Kidney tubule cell (primary cell): ENCODE measurements around the gene MAP3K8.
"Not testable (repeated sequence)": the region's sequence is repeated elsewhere in the genome, so short reads cannot be mapped to it uniquely, and the experiment has no call there.

Source experiments
- DNase-seq: peaks from one replicate; pipeline ENCODE4 v3.0.0-alpha.2; 2018; ENCODE audit warnings: low spot score

Gene MAP3K8

DNA sequence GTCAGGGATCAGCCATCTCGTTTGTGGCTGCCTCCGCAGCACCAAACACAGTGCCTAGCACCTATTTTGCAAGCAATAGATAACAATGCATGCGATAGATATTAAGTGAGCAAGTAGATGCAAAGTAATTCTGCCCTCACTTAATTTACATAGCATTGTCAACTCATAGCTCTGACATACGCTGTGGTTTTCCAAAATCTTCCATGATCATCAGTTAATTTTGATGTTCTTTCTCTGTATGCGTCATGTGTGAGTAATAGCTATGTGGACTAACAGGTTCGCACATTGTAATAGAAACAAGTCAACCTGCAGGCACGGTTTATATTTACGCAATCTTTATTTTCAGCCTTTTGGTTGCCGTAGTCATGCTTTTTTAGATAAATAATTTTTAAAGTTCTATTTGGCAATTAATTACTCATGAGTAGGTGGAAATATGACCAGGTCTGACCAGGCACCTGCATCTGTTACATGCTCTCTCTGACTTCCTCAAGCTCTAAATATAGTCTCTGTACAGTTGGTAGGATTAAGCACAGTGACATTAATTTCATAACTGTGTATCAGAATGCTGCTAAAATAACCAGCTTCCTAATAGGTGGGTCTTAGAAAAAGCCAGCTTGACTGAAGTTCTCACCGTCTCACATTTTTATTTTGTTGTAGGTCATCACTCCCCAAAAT lies 13.3 kb downstream of the MAP3K8 start:
- peak; percentile 17 for DNase-seq

DNA sequence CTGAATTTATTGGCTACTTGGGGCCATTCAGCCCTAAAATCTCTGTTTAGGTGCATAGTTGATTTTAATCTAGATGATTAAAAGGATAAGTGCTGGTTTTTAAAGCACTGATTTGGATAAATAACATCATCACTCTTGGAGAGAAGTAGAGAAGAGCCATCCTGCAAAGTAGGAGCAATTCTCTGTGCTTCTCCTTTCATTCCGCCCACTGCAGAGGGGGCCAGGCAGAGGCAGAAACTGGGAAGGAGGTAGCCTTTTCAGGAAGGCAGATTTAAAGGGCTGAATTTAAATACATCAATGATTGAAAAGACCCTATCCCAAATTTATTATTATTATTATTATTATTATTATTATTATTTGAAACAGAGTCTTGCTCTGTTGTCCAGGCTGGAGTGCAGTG lies 14.1 kb downstream of the MAP3K8 start:
- DNase-seq = no peak

DNA sequence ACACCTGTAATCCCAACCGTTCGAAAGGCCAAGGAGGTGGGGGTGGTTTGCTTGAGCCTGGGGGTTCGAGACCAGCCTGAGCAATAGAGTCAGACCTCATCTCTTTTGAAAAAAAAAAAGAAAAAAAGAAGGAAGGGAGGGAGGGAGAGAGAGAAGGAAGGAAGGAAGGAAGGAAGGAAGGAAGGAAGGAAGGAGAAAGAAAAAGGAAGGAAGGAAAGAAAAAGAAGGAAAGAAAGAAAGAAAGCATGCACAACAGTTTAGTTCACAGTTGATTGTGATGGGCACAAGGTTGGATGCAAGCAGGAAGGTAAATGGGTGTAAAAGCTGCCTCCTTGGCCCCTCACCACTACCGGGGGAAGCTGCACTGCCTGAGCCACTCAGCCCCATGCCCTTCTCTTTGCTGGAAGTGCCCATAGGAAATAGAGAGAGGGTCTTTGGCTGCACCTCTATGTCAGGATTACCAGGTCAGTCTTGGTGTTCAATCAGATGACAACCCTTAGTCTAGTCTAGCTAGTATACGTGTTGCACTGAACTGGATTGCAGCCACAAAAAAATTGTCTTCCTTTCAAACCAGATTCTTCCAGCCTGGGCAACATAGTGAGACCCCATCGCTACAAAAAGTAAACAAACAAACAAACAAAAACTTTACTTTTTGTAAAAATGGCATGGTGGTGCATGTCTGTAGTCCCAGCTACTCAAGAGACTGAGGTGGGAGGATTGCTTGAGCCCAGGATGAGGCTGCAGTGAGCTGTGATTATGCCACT lies 20.0 kb downstream of the MAP3K8 start:
- no peak for DNase-seq

DNA sequence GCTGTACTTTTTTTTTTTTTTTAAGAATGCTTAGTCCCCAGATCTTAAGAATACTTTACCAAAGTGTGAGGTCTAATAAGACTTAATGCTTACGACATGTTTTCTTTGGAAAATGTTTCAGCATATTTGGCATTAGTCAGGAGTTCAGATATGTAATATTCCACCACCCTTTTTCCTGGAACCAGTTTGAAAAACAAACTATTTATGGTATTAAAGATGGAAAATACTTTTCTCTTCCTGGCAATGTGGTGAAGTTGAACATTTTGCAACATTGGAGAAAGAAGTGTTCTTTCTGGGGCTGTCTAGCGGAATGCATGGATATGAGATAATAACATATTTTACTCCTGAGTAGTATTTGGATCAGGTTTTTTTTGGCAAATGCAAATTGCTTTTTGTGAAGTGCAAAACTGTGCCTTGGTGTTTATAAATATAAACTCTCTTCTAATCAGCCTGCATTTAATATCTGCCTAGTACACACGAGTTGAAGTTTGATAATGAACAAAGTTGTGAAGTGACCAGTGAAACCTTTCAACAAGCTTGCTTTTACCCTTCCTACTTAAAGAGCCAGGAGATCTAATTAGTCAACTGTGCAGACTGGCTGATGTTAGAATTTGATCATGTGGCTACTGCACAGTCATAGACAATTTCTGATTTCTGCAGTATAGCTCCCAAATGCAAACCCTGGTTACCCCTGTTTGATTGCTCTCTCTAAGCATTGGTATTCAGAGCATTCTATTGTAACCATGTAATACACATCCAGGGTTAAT lies 20.9 kb downstream of the MAP3K8 start:
- DNase-seq = no peak

DNA sequence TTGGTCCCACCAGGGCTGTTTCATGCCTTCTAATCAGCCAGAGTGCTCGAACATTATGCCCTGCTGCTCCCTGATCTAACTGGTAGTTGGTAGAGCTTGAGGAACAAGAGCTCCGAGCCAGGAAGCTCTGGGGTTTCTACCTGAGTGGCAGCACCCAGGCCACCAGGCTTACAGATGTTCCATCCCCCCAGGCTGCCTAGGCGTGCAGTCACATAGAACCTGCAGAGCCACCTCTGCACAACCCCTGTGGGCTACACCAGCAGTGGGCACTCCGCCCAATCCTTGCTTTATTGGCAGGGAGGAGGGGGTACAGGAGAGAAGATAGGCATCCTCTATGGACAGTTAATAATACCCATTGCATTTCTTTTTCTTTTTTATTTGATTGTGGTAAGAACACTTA lies 21.8 kb downstream of the MAP3K8 start:
- DNase-seq = no peak

DNA sequence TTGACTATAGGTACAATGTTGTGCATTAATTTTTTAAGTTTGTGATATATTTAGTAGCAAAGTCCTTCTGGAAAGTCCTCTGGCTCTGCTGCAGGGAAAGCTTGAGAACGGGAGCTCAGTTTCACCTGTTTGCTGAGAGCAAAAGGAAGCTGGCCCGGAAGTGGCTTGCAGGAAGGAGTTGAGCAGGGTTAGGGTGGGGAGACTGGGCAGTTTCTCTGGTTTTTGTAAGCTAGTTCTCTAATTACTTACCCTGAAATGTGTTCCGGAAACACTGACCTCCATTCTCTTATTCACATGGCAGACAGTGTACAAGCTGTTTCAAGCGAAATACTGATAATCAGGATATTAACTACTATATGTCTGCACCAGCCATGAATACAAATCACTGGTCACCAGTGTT lies 22.3 kb downstream of the MAP3K8 start:
- DNase-seq = no peak

DNA sequence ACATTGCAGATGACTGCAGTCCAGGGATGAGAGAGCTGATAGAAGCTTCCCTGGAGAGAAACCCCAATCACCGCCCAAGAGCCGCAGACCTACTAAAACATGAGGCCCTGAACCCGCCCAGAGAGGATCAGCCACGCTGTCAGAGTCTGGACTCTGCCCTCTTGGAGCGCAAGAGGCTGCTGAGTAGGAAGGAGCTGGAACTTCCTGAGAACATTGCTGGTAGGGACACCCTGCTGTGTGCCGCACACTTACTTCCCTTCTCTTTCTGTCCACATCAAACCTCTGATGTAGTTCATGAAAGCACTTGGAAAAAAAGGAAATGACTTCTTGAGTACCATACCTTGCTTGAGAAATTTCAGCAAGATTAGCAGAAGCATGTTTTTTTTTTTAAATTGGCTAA lies 25.3 kb downstream of the MAP3K8 start:
- DNase-seq = no peak

DNA sequence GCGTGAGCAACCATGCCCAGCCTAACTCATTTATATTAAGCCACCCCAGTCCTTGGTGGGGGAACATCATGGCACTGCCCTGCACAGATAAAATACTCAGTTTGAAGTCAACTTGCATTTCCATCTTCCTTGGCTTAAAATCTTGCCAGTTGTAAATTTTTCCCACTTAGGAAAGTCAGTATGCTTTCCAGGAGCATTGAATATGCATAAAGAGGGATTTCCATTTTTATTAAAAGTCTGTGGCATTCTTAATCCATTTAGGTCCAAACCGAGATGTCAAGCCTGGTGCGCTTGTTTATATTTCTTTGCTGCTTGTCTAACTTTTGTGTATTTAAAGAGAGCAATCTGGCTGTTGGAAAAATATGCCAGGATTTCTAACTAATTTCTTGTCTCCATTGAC lies 26.1 kb downstream of the MAP3K8 start:
- no peak for DNase-seq

DNA sequence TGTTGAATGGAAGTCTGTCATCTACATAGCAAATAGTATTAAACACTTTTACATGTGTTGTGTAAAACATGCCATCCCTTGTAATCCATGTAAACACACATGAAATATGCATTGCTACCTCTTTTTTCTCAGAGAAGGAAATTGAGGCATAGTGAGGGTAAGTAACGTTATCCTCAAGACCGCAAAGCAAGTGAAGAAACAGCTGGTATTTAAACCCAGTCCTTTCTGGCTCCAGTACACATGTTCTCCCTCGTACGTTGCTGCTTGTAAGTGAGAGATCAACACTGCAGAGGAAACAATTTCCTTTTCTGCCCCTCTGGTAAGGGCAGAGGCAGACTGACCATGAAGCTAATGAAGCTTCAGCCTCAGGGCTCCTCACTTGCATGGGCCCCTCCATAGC lies 28.5 kb downstream of the MAP3K8 start:
- no peak for DNase-seq

DNA sequence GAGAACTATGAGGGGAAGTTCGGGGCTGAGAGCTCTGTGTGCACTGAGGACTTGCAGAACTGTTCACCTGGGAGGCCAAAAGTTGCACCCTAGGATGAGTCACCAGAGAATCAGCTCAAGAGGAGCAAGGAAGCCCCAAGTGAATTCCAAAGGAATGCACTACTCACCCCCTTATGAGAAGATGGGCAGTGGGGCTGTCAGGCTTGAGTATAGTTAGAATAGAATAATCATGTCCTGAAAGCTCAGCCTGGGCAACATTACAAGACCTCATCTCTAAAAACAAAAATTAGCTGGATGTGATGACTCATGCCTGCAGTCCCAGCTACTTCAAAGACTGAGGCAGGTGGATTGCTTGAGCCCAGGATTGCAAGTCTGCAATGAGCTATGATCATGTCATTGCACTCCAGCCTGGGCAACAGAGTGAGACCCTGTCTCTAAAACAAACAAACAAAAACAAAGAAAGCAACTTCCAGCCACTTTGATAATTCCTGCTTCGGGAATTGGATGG lies 30.0 kb downstream of the MAP3K8 start:
- peak; percentile 71 for DNase-seq

DNA sequence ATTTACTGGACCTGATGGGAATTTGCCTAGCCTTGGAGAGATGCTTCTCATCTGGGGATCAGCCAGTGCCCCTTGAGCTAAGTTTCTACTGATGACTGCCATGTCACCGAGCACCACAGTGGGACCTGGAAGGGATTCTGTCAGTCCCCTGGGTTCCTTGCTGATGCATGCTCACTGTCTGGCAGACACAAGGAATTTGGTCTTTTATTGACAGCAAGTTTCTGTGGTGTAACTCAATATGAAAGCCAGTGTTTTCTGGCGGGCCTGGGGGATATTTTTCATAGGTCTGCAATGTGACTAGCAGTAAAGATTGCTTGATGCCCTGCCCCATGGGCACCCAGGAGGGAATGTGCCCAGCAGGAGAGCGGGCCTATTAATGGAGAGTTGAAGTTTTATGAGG lies 30.7 kb downstream of the MAP3K8 start:
- DNase-seq = no peak

DNA sequence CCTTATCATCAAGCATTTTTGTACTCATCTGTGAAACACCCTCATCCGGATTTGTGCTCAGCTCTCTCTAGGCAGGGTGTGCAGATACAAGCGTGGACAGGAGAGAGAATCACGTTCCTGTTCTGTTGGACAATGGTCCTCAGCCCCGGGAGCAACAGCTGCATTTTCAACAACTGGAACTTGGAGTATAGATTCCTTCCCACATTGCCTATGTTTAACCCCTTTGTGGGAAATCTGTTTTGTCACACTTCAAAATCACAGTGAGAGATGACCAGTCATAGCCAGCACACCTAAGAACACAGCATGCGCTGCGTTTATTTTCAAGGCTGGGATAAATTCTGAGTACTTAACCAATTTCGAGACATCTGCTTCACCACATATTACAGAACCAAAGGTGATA lies 32.5 kb downstream of the MAP3K8 start:
- no peak for DNase-seq

DNA sequence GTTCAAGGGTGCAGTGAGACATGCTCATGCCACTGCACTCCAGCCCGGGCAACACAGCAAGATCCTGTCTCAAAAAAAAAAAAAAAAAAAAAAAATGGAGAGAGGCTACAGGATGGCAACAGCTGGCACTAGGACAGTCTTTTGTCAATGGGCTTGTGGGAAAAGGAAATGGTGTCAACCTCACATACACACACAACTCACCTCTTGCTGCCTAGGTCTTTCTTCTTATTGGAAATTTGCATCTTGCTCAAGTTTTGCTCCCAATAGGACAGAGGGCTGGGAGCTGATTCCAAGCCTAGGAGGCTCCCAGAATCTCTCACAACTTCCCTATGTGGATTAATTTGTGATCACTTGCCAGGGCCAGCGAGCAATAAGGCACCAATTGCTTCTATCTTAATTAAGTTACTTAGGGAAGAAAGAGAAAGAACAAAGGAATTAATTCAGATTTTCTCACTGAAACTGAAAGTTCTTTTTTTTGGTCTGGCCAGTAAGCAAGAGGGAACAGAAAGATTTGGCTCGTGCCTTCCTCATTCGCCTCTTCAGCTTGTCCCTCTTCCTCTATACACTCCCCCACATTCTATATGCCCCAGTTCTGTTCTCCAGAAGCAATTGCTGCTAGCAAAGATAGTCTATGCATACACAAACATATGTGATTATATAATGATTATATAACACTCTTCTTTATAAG lies 33.8 kb downstream of the MAP3K8 start:
- DNase-seq = no peak

DNA sequence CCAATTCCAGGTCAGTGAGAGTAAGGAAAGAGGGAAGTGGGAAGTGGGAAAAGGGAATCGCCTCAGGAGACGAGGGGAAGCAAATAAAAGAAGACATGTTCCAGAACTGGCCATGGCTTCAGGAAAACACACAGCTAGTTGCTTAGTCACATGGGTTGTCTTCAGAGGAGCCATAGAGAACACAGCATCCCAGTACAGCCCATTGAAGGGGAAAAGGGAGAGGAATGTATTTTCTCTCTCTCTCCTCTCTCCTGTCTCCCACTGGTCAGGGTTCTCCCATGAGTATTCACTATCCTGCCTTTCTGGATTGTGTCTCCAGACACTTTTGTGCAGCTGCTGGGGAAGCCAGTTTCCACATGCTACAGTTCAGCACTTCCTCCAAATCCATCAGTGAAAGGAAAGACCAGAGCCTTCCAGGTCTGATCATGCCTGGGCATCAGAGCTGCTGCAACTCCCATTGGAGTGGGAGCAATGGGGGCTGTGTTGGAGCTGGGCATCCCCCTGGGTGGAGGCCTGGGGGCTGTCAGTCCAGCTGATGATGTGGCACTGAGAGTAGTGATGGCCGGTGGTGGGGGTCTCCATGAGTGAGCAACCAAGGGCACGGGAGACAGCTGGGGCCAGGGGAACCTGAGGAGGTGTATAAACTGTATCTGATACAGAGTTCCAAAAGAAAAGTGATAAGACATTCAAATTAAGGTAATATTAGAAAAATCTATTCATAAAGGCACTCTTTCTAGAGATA lies 38.6 kb downstream of the MAP3K8 start:
- DNase-seq = no peak

DNA sequence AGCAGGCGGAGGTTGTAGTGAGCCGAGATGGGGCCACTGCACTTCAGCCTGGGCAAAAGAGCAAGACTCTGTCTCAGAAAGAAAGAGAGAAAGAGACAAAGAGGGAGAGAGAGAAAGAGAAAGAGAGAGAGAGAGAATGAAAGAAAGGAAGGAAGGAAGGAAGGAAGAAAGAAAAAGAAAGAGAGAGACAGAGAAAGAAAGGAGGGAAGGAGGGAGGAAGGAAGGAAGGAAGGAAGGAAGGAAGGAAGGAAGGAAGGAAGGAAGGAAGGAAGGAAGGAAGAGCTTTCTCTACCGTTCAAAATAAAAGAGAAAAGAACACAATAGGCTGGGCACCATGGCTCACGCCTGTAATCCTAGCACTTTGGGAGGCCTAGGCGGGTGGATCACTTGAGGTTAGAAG lies 41.5 kb downstream of the MAP3K8 start:
- not testable (repeated sequence) for DNase-seq

DNA sequence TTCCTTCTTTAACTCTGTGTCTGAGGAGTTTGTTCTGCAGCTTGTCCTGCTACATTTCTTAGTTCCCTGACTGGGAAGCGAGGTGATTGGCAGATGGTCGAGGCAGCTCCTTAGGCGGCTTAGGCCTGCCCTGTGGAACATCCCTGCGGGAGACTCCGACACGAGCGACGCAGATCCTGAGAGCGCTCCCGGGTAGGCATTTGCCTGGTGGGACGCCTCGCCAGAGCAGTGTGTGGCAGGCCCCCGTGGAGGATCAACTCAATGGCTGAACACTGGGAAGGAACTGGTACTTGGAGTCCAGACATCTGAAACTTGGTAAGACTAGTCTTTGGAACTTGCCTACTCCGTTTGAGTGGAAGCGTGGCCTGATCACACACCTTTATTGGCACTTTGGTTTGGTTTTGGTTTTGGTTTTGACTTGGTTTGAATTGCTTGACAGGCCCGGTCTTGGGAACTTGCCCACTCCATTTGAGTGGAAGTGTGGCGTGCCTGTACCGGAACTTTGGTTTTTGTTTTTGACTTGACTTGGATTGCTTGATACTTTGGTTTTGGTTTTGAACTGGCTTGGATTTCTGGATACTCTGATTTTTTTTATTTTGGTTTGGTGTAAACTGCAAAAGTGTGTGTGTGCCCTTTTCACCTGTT lies 42.6 kb downstream of the MAP3K8 start:
- no peak for DNase-seq

DNA sequence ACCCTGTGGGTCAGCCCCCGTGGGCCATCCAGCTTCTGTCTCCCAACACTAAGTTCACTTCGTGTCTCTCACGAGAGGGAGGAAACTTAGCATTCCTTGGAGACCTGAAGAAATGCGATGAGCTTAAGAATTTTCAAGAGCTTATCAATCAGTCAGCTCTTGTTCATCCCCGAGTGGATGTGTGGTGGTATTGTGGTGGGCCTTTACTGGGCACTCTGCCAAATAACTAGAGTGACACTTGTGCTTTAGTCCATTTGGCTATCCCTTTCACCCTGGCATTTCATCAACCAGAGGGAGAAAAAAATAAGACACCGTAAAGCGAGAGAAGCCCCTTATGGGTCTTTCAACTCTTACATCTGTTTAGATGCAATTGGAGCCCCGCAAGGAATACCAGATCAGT lies 45.5 kb downstream of the MAP3K8 start:
- not testable (repeated sequence) for DNase-seq

DNA sequence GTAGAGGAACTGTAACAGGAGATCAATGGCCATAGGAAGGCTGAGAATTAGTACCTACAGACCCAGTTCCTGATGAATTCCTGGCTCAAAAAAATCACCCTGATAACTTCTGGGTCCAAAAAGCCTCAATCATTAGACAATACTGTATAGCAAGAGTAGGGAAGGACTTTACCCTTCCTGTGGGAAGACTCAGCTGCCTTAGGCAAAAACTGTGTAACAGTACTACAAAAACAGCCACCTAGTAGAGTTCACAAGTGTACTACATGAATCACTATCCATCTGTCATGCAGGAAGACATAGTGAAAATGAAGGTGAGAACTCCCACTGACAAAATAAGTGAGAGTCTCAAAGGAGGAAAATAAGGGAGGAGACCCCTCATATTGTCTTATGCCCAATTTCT lies 47.6 kb downstream of the MAP3K8 start:
- no peak for DNase-seq

DNA sequence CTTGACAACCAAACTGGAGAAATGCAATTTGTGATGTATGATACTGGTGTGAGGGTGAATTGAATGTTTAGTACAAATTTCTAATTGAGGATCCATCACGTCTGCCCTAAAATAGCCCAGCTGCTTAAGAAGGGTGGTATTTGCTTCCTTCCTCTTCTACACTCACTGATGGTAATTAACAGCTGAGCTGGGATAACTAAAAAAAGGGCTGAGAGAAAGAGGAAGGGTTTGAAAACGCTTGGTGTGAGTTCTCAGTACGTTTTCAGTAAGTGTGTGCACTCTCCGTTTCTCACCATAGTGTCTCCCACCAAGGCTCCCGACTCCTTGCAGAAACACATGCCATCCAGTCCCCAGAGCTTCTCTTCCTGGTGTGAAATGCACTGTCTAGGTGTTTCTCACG lies 54.3 kb downstream of the MAP3K8 start:
- no peak for DNase-seq

DNA sequence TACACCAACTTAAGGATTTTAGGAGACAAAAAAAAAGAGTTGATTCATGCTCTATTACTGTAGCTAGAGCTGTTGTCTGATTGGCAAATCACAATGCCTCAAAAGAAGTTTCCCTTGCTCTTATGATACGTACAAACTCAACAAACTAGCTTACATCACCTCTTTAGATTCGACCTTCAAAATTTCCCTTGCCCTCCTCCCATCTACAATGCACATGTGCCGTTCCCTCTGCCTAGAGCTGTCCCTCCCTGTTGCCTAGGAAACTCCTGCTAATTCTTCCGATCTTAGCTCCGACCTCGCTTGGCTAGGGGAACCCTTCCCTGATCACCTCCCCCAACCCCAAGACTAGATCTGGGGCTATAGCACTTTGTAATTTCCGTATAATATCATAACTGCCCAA lies 55.4 kb downstream of the MAP3K8 start:
- no peak for DNase-seq
